ENCODE measurements around the gene OSR1.

OSR1 gene

GRCh38 chr2:19350678-19351401 lies 7.6 kb downstream of the OSR1 start:
- peak overlapping the region in 1 of 2 experiments; percentile 39 for H3K4me3 ChIP-seq (ENCODE audit: low read depth in 1 of 2, low read length in 1 of 2)
- H3K9me3 ChIP-seq = no peaks in the 10 kb centered on the region
- TF ChIP-seq CTCF (IDR thresholded peaks at IDR 0.05) = no peak
- H3K27ac ChIP-seq = no peak overlapping the region
- no peaks in the 10 kb centered on the region for H3K36me3 ChIP-seq
- H3K27me3 ChIP-seq = peaks cover 76% of the 10 kb centered on the region
- H3K4me1 ChIP-seq (ENCODE audit: control insufficient read depth in 1 of 2, insufficient read depth in 1 of 2, low read depth in 1 of 2, low read length in 1 of 2) = peaks cover 12 to 34% of the 10 kb centered on the region in 2 experiments

- no peaks in the 10 kb centered on the region for H3K36me3 ChIP-seq
Measured at GRCh38 chr2:19349911-19350677, 8.3 kb downstream of the OSR1 start.

GRCh38 chr2:19348692-19349091 lies 9.7 kb downstream of the OSR1 start:
- Histone ChIP-seq H3K9me3 (no peaks in the 10 kb centered on the region), H3K27ac (peak overlapping the region; percentile 89), H3K4me1 (ENCODE audit: control insufficient read depth in 1 of 2, insufficient read depth in 1 of 2, low read depth in 1 of 2, low read length in 1 of 2) (peaks cover 12 to 34% of the 10 kb centered on the region in 2 experiments), H3K4me3 (ENCODE audit: low read depth in 1 of 2, low read length in 1 of 2) (peak overlapping the region; percentile 85 to 92), H3K36me3 (no peaks in the 10 kb centered on the region), H3K27me3 (peaks cover 54% of the 10 kb centered on the region)
- no peak for TF ChIP-seq CTCF (IDR thresholded peaks at IDR 0.05)

More at GRCh38 chr2:19349911-19350677, 8.3 kb downstream of the OSR1 start:
- Histone ChIP-seq H3K27ac (no peak overlapping the region), H3K4me3 (ENCODE audit: low read depth in 1 of 2, low read length in 1 of 2) (peak overlapping the region in 1 of 2 experiments; percentile 39), H3K27me3 (peaks cover 68% of the 10 kb centered on the region), H3K4me1 (ENCODE audit: control insufficient read depth in 1 of 2, insufficient read depth in 1 of 2, low read depth in 1 of 2, low read length in 1 of 2) (peaks cover 12 to 34% of the 10 kb centered on the region in 2 experiments), H3K9me3 (no peaks in the 10 kb centered on the region)
- peak; percentile 78 for TF ChIP-seq CTCF (IDR thresholded peaks at IDR 0.05)

GRCh38 chr2:19347619-19348562 lies 10.5 kb downstream of the OSR1 start:
- no peaks in the 10 kb centered on the region for H3K9me3 ChIP-seq
- peak overlapping the region; percentile 89 for H3K27ac ChIP-seq
- peaks cover 46% of the 10 kb centered on the region for H3K27me3 ChIP-seq
- peak; percentile 42 for TF ChIP-seq CTCF (IDR thresholded peaks at IDR 0.05)
- no peaks in the 10 kb centered on the region for H3K36me3 ChIP-seq
- H3K4me3 ChIP-seq (ENCODE audit: low read depth in 1 of 2, low read length in 1 of 2) = peak overlapping the region; percentile 85 to 92
- peaks cover 12 to 34% of the 10 kb centered on the region in 2 experiments for H3K4me1 ChIP-seq (ENCODE audit: control insufficient read depth in 1 of 2, insufficient read depth in 1 of 2, low read depth in 1 of 2, low read length in 1 of 2)

GRCh38 chr2:19346983-19347618 lies 11.3 kb downstream of the OSR1 start:
- peak overlapping the region; percentile 89 for H3K27ac ChIP-seq
- H3K9me3 ChIP-seq = no peaks in the 10 kb centered on the region
- H3K36me3 ChIP-seq = no peaks in the 10 kb centered on the region
- no peak for TF ChIP-seq CTCF (IDR thresholded peaks at IDR 0.05)
- H3K4me3 ChIP-seq (ENCODE audit: low read depth in 1 of 2, low read length in 1 of 2) = peak overlapping the region; percentile 85 to 92
- H3K27me3 ChIP-seq = peaks cover 38% of the 10 kb centered on the region
- H3K4me1 ChIP-seq (ENCODE audit: control insufficient read depth in 1 of 2, insufficient read depth in 1 of 2, low read depth in 1 of 2, low read length in 1 of 2) = peaks cover 12 to 34% of the 10 kb centered on the region in 2 experiments
